ENCODE data around the gene BAIAP2.

Gene BAIAP2

DNA sequence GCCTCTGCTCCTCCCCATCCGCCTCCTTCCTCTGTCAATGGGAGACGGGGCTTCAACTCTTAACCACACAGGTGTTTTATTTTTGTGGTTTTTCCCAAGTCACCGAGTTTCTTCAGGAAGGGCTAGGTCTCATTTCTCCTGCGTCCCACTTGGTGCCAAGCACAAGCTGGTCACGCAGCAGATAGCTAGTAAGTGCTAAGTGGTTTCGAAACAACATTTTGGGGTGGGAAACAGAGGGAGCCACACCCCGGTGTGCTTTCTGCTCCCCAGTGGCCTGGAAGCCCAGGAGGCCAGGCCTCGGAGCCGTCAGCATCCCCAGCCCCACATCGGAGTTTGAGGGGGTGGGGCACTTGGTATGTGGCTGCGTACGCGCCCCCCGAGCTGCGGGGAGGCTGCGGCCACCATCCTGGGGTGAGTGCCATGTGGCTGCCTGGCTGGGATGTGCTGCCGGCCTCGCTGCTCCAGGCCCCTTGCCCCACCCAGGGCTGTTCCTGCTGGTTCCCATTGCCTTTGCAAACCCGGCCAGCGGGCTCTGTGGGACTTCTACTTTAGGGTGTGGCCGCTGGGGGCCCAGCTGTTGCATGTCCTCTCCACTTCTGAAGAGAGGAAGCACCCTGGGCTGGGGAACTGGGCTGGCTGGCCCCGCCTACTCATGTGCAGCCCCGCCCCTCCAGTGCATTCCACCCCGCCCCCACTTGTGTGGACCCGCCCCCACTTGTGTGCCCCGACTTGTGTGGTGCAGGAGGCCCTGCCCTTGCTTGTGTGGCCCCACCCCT lies 55.6 kb downstream of the BAIAP2 start:
- H3K27ac ChIP-seq = no peak overlapping the region
- TF ChIP-seq, protein P1, sequence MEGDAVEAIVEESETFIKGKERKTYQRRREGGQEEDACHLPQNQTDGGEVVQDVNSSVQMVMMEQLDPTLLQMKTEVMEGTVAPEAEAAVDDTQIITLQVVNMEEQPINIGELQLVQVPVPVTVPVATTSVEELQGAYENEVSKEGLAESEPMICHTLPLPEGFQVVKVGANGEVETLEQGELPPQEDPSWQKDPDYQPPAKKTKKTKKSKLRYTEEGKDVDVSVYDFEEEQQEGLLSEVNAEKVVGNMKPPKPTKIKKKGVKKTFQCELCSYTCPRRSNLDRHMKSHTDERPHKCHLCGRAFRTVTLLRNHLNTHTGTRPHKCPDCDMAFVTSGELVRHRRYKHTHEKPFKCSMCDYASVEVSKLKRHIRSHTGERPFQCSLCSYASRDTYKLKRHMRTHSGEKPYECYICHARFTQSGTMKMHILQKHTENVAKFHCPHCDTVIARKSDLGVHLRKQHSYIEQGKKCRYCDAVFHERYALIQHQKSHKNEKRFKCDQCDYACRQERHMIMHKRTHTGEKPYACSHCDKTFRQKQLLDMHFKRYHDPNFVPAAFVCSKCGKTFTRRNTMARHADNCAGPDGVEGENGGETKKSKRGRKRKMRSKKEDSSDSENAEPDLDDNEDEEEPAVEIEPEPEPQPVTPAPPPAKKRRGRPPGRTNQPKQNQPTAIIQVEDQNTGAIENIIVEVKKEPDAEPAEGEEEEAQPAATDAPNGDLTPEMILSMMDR (conservative IDR thresholded peaks at IDR 0.05) = no peak

DNA sequence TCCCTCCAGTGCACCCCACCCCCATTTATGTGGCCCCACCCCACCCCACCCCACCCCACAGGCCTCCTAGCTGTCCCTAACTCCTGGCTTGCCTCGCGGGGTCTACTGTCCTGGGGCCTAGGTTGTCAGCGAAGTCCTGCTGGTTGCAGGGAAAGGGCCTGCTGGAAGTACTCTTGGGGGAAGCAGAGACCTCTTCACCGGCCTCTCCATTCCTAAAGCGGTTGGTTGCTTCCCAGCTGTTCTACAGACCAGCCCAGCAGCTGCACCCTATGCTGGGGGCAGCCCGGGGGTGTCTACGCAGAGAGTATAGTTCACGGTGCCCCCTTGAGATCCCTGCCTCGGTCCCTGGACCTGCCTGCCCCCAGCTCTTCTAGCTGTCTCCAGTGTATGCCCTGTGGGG lies 56.2 kb downstream of the BAIAP2 start:
- H3K27ac ChIP-seq = 0 out of 2 replicates have a peak overlapping the region, but pooled peaks have one; percentile 19
- TF ChIP-seq, protein P1 (conservative IDR thresholded peaks at IDR 0.05) = no peak

DNA sequence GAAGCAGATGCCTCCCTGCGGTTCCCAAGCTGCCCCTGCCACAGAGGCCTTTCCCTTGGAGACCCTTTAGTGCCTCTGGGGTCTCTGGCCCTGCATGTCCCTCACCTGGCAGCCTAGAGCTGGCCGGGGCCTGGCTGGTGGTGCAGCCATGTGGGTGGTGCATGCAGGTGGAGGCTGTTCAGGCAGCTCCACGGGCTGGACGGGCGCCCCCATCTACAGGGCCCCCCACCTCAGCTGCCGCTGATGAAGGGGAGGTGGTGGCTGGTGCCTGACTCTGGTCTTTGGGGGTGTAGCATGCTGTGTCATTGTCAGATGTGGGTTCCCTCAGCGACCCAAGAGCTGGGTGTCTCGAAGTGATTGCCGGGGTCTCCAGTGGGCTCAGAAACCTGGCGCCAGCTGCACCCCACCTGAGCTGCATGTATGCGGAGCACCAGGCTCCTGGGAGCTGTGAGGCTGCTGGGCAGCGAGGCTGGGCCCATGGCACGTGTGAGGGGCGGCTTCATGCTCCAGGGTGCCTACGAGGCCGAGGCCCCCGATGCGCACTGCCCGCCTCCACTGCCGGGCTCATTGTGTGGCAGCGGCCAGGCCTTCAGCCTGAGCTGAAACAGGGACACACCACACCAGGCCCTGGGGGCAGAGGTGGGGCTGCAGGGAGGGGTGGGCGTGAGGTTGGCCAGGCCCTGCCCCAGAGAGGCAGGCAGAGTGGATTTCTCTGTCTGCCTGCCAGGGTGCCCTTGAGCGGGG lies 57.0 kb downstream of the BAIAP2 start:
- TF ChIP-seq, protein P1 (conservative IDR thresholded peaks at IDR 0.05) = no peak
- peak overlapping the region; percentile 19 for H3K27ac ChIP-seq

DNA sequence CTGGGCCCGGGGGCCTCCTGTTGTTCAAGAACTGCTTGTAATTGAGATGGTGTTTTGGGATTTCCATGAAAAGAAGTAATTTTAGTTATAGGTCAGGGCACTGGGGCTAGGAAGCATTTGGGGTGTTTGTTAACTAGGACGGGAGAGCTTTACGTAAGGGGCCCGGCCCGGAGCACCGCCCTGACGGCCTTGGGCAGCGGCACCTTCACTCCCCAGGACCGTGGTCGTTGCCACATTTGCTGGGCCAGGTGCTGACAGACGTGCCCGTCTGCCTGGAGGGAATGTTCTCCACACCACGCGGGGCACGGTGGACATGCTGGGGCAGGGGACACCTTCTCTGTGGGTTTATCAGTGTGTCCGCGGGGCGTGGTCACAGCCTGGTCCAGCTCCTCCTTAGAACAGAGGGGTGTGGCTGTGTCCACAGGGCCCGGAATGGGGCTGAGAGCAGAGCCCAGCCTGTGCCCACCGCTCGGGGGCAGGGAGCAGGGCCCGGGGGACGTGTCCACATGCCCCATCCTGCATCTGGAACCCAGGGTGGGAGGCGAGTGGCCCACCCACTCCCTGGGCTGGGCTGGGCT lies 57.7 kb downstream of the BAIAP2 start:
- TF ChIP-seq, protein P1 (conservative IDR thresholded peaks at IDR 0.05) = no peak
- H3K27ac ChIP-seq = peak overlapping the region; percentile 19

DNA sequence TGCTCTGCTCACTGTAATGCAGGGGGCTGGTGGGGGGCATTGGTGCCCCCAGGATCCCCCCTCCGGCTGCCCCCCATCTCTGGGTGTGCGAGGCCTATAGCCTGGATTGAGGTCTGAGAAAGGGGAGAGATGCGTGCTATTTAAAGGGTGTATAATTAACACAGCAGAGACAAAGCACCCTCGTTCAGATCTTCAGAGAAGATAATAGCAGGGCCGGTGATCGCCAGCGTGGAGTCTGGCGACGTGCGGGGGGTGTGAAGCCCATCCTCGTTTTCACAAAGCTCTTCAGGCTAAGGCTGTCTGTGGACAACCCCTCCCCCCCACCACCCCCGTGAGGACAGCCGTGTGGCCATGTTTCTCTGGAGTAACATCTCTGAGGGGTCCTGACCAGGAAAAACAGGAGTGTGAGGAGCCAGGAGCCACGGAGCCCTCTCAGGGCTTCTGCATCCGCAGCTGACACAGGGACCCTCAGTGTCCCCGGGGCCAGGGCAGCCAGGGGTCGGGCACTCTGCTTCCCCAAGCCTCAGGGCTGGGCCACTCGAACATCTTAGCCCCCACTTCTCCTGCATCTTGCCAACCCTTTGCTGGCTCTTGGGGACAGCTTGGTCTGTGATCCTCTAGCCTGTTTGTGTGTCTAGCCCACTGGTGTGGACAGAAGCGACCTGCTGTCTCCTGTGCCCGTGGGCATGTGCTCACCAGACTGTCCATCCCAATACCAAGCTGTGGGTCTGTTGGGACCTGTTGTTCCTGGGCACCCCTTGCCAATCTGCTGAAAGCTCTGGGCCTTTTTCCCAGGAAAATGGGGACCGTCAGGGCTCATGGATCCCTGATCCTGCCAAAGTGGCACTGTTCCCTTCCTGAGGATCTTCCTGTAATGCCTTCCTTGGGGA lies 58.9 kb downstream of the BAIAP2 start:
- H3K27ac ChIP-seq = 0 out of 2 replicates have a peak overlapping the region, but pooled peaks have one; percentile 4
- TF ChIP-seq, protein P1 (conservative IDR thresholded peaks at IDR 0.05) = no peak

DNA sequence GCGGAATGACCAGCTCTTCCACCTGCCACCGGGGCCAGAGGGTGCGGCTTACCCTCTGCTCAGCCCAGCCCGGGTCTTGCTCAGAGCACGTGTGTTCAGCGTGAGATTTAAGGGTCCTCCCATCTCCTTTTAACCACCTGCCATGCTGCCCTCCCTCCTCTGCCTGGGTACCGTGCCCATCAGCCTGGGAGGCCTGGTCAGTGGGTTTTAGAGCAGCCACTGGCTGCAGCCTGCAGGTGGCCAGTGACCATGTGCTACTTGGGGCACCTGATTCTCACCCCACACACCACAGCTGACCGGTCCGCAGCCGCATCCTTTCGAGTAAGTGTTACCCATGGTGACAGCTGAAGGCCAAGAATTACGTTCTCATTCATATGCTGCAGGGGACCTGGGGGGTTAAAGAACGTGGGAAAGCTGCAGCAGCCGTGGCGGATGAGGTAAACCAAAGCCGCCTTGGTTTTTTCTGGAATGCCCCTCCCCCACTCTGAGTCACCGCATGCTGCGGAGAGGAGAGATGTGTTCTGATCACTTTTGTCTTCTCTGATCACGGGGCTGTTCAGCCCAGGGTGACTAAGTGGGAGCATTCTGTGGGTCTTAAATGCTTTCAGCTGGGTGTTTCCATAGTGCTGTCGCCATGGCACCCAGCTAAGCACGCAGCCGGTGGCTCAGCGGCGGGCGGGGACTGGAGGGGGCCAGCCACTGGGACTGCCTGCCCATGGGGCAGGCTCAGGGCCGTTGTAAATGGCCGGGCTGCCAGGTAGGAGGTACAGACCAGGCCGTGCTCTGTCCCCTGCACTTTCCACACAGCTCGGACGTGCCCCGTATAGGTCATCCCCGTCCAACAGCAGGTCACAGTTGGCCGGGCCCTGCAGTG lies 59.8 kb downstream of the BAIAP2 start:
- 0 out of 2 replicates have a peak overlapping the region, but pooled peaks have one; percentile 4 for H3K27ac ChIP-seq

More for the DNA sequence above, 59.8 kb downstream of the BAIAP2 start:
- TF ChIP-seq, protein P1 (conservative IDR thresholded peaks at IDR 0.05) = no peak
